CD4-positive, alpha-beta T cell treated with Interleukin-12 subunit alpha and Interleukin-12 subunit beta, for 1 hour (primary cell): Measurements from ENCODE around the gene C10orf95.

Experiments used
- DNase-seq: peaks from one replicate; pipeline ENCODE4 v3.0.0-alpha.2; 2020

The C10orf95 gene

DNA sequence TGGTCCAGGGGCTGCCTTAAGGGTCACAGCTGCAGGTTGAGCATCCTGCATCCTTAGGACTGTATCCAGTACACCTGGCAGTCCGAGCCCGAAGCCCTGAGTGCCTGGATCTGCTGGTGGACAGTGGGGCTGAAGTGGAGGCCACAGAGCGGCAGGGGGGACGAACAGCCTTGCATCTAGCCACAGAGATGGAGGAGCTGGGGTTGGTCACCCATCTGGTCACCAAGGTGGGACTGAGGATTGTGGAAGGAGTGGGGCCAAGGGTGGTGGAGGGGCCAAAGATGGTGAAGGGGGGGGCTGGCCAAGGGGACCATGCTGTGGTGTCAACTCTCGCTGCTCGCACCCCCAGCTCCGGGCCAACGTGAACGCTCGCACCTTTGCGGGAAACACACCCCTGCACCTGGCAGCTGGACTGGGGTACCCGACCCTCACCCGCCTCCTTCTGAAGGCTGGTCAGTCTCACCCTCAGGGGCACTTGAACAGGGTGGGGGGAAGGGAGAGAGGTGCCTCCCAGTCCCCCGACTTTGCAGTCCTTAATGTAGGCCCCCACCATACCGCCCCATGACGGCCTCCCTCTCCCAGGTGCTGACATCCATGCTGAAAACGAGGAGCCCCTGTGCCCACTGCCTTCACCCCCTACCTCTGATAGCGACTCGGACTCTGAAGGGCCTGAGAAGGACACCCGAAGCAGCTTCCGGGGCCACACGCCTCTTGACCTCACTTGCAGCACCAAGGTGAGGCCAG lies 50.6 kb downstream of the C10orf95 start:
- peak; percentile 7 for DNase-seq

DNA sequence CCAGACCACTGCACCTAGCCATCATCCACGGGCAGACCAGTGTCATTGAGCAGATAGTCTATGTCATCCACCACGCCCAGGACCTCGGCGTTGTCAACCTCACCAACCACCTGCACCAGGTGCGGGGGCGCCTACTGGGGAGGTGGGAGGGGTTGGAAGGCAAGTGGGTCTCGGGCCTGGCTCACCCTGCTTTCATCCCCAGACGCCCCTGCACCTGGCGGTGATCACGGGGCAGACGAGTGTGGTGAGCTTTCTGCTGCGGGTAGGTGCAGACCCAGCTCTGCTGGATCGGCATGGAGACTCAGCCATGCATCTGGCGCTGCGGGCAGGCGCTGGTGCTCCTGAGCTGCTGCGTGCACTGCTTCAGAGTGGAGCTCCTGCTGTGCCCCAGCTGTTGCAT lies 51.3 kb downstream of the C10orf95 start:
- DNase-seq: no peak
